ENCODE data around the gene SELENOV.
A peak's percentile ranks its signal among the peaks of the same experiment; 100 is the strongest.

SELENOV gene

DNA sequence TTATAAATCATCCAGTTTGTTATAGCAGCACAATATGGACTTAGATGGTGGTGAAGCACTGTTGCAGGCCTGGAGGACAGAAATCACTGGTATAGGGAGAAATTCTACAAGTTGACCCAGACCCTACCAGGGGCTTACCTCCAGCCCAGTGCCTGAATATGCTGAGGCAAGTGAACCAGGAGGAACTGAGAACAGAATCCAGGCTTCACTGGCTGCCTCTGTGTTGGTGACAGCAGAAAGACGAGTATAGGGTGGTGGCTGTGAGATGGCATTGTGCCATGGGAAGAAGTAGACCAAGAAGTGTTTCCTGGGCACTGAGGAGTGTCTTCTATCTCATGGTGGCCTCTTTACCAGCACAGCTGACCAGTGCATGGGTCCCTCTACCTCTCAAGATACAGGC is 40.9 kb downstream of the SELENOV start:
- Mint-ChIP-seq H3K4me3 (no peak overlapping the region), H3K27ac (no peak overlapping the region), H3K36me3 (no peaks in the 10 kb centered on the region), H3K27me3 (no peaks in the 10 kb centered on the region), H3K4me1 (peaks cover 45% of the 10 kb centered on the region), H3K9me3 (no peaks in the 10 kb centered on the region)

DNA sequence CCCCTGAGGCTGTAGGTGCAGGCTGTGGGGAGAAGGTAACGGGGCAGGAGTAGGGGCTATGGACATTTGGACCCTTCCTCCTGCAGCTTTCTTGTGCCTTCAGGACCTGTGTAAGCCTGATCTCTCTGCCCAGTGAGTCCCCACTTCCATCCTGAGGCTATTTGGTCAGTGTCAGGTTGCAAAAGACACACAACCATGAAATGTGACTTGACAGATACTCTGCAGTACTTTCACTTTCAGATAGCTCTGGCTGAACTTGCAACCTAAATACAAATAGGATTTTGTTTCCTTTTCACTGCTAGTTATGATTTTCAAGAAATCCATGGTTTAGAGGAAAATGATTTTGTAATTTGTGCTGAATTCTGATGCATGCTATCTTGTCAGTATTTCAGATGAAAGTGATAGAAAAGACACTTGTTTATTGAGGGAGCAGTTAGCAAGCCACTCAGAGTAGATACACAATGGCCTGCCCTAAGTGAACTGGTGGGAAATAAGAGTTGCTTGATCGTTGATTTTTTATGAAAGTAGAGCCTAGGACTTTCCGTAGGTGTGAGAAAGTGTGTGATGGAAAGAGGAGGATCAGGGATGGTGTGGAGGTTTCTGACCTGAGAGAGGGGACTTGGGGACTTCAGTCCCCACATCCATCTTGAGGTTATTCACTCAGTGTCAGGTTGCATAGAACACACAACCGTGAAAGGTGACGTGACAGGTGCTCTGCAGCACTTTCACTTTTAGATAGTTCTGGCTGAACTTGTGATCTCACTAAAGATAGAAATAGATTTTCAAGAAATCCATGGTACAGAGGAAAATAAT is 43.1 kb downstream of the SELENOV start:
- no peaks in the 10 kb centered on the region for H3K9me3 Mint-ChIP-seq
- peaks cover 32% of the 10 kb centered on the region for H3K4me1 Mint-ChIP-seq
- H3K36me3 Mint-ChIP-seq = no peaks in the 10 kb centered on the region
- H3K4me3 Mint-ChIP-seq = peak overlapping the region; percentile 78
- peak overlapping the region; percentile 96 for H3K27ac Mint-ChIP-seq
- H3K27me3 Mint-ChIP-seq = no peaks in the 10 kb centered on the region

DNA sequence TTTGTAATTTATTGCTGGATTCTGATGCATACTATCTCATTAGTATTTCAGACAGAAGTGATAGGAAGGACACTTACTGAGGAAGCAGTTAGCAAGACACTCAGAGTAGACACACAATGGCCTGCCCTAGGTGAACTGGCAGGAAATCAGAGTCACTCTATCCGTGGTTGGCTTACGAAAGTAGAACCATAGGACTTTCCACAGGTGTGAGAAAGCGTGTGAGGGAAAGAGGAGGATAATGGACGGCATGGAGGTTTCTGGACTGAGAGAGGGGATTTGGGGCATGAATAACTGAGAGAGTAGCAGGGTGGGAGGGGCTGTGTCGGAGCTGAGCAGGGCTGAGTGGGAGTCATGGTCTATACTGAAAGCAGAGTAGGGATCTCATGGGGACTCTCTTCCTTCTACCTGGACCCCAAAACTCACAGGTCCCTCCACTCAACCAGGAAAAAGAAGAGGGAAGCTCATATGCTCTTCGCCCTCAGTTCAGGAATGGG is 43.7 kb downstream of the SELENOV start:
- Mint-ChIP-seq H3K27ac (peak overlapping the region; percentile 96), H3K4me1 (peaks cover 28% of the 10 kb centered on the region), H3K9me3 (no peaks in the 10 kb centered on the region), H3K27me3 (no peaks in the 10 kb centered on the region), H3K36me3 (no peaks in the 10 kb centered on the region), H3K4me3 (peak overlapping the region; percentile 78)

DNA sequence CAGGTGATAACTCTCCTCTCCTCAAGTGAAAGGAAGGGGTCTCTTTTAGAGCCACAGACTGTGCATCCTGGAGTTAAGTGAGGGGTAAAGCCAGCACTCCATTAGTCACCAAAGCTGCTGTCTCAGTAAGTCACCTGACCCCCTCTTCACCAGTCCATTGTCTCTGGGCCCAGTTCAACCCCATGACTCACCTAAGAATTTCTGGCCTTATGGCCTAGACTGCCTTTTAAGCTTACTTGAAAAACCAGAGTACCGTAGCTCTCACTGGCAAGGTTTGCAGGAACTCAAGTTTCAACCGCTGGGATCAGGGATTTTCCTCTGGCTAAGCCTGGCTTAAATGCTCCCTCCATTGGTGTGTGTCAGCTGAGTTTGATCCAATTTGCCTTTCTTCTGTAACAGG is 48.5 kb downstream of the SELENOV start:
- Mint-ChIP-seq H3K4me3 (no peak overlapping the region), H3K27ac (no peak overlapping the region), H3K9me3 (no peaks in the 10 kb centered on the region), H3K36me3 (no peaks in the 10 kb centered on the region), H3K27me3 (no peaks in the 10 kb centered on the region), H3K4me1 (peaks cover 12% of the 10 kb centered on the region)

DNA sequence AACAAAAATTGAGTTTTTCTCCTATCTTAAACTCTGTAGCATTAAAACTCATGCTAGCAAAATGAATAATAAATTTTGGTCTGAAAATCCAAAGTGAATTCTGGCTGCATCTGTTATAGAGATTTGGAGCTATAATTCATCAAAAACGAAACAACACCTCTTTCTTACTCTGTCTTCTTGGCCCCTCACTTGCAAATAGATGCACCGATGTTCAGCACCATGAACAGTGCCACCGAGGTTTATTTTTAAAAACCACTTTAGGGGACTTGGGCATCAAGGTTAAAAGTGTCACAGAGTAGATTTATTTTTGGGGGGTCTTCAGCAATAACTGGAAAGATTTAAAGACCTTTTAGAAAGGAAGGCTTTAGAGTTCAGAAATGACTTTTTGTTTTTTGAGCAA is 51.1 kb downstream of the SELENOV start:
- no peaks in the 10 kb centered on the region for H3K9me3 Mint-ChIP-seq
- H3K27me3 Mint-ChIP-seq = no peaks in the 10 kb centered on the region
- H3K36me3 Mint-ChIP-seq = no peaks in the 10 kb centered on the region
- H3K4me1 Mint-ChIP-seq = no peaks in the 10 kb centered on the region
- no peak overlapping the region for H3K4me3 Mint-ChIP-seq
- H3K27ac Mint-ChIP-seq = no peak overlapping the region

DNA sequence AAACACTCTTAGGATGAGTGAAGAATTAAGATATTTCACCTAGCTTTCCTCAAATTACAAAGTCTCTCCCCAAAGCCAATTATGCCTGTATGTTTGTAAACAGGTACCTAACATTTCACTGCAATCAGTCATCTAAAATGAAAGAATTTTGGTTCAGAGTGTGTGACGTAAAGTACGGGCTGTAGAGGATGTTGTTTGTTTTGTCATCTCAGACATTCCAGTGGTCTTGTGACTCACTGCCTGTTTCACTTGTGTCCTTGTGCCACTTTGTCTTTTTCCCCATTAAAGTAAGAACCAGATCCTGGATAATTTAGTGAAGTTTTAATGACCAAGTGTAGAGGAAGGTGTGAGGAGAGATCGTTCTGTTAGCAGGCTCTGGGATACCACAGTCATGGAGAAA is 53.7 kb downstream of the SELENOV start:
- H3K27me3 Mint-ChIP-seq = no peaks in the 10 kb centered on the region
- no peaks in the 10 kb centered on the region for H3K4me1 Mint-ChIP-seq
- no peaks in the 10 kb centered on the region for H3K9me3 Mint-ChIP-seq
- H3K36me3 Mint-ChIP-seq = no peaks in the 10 kb centered on the region
- H3K27ac Mint-ChIP-seq = no peak overlapping the region
- no peak overlapping the region for H3K4me3 Mint-ChIP-seq
